AG09309 (cell line): ENCODE measurements around the gene SDHC.

Experiments used
- DNase-seq: peaks from one replicate; pipeline ENCODE4 v3.0.0-alpha.2; 2010; ENCODE audit warnings: low read depth
- H3K4me3 ChIP-seq: 2 replicates; pipeline ENCODE4 v1.5.1; 2011; ENCODE audit warnings: mild to moderate bottlenecking, low read depth, low read length, moderate library complexity; ENCODE audit not compliant: control insufficient read depth
- CTCF ChIP-seq: IDR thresholded peaks from 2 replicates; pipeline ENCODE4 v1.5.1; 2011; ENCODE audit warnings: mild to moderate bottlenecking, low read depth, low read length, inconsistent platforms; ENCODE audit not compliant: insufficient read depth, control insufficient read depth; ENCODE audit errors: missing control alignments

Gene SDHC

GRCh38 chr1:161298116-161298515 is 16.1 kb upstream of the SDHC start:
- H3K4me3 ChIP-seq, result no peak overlapping the region
- TF ChIP-seq CTCF, result no peak
- no peak for DNase-seq

- H3K4me3 ChIP-seq, result no peak overlapping the region
- no peak for DNase-seq
- TF ChIP-seq CTCF, result no peak
These were observed 14.8 kb upstream of the SDHC start for GRCh38 chr1:161299347-161299746.

- no peak for DNase-seq
- no peak for TF ChIP-seq CTCF
- no peak overlapping the region for H3K4me3 ChIP-seq
These were observed 13.7 kb upstream of the SDHC start for GRCh38 chr1:161300478-161300877.

GRCh38 chr1:161304927-161305866 is 9.0 kb upstream of the SDHC start:
- H3K4me3 ChIP-seq, result peak overlapping the region; percentile 62
- no peak for TF ChIP-seq CTCF
- DNase-seq, result no peak

- no peak for TF ChIP-seq CTCF
- DNase-seq, result no peak
- H3K4me3 ChIP-seq, result peak overlapping the region; percentile 62
These were observed 8.2 kb upstream of the SDHC start for GRCh38 chr1:161305867-161306519.

GRCh38 chr1:161307230-161307768 is 6.9 kb upstream of the SDHC start:
- TF ChIP-seq CTCF, result no peak
- DNase-seq, result no peak

More at GRCh38 chr1:161307230-161307768, 6.9 kb upstream of the SDHC start:
- no peak overlapping the region for H3K4me3 ChIP-seq
